ENCODE measurements around the gene STEAP1B. TPM values are rescaled to one million over a fixed set of nuclear protein-coding genes. Genes with fewer than 3 reads are reported as not detected.

Gene STEAP1B
- total and polyA plus RNA-seq, 3 donors from 2014 or later = 7.4 to 11.3 (median 11.3) TPM

- TF ChIP-seq POLR2A (IDR thresholded peaks at IDR 0.05) (no peak), CTCF (IDR thresholded peaks at IDR 0.05) (no peak)
- Histone ChIP-seq H3K9me3 (no peaks in the 10 kb centered on the region), H3K36me3 (ENCODE audit: low read depth, missing control alignments) (no peaks in the 10 kb centered on the region), H3K27ac (no peak overlapping the region), H3K4me1 (no peaks in the 10 kb centered on the region), H3K27me3 (no peaks in the 10 kb centered on the region), H3K4me3 (no peak overlapping the region)
- WGBS, 2 donors = 90 to 92% methylated on average over 3 of the region's 3 CpGs
- intact Hi-C loops (cut with DNase I; ENCODE audit: low total_unique reads) = no loop called here
- no peak for DNase-seq
These were observed 98.9 kb downstream of the STEAP1B start for GRCh38 chr7:22400936-22401553.

GRCh38 chr7:22400150-22400814 is 99.7 kb downstream of the STEAP1B start:
- no peaks in the 10 kb centered on the region for H3K9me3 ChIP-seq
- no peaks in the 10 kb centered on the region for H3K27me3 ChIP-seq
- no peak for DNase-seq
- H3K27ac ChIP-seq = no peak overlapping the region
- no peaks in the 10 kb centered on the region for H3K36me3 ChIP-seq (ENCODE audit: low read depth, missing control alignments)
- TF ChIP-seq CTCF (IDR thresholded peaks at IDR 0.05) = no peak
- no peak for TF ChIP-seq POLR2A (IDR thresholded peaks at IDR 0.05)
- H3K4me1 ChIP-seq = no peaks in the 10 kb centered on the region
- WGBS, 2 donors = 74 to 93% methylated on average over 10 of the region's 10 CpGs
- intact Hi-C loops (cut with DNase I; ENCODE audit: low total_unique reads) = no loop called here
- H3K4me3 ChIP-seq = no peak overlapping the region

- no peak for DNase-seq
- no peaks in the 10 kb centered on the region for H3K36me3 ChIP-seq (ENCODE audit: low read depth, missing control alignments)
- H3K9me3 ChIP-seq = no peaks in the 10 kb centered on the region
- no peak overlapping the region for H3K4me3 ChIP-seq
- H3K27ac ChIP-seq = no peak overlapping the region
- no peak for TF ChIP-seq CTCF (IDR thresholded peaks at IDR 0.05)
- TF ChIP-seq POLR2A (IDR thresholded peaks at IDR 0.05) = no peak
- H3K27me3 ChIP-seq = no peaks in the 10 kb centered on the region
- intact Hi-C loops (cut with DNase I; ENCODE audit: low total_unique reads) = no loop called here
- WGBS, 2 donors = 89 to 91% methylated on average over 2 of the region's 2 CpGs
- no peaks in the 10 kb centered on the region for H3K4me1 ChIP-seq
These were observed 100.4 kb downstream of the STEAP1B start for GRCh38 chr7:22399546-22399945.

- Histone ChIP-seq H3K9me3 (no peaks in the 10 kb centered on the region), H3K36me3 (ENCODE audit: low read depth, missing control alignments) (no peaks in the 10 kb centered on the region), H3K27me3 (no peaks in the 10 kb centered on the region), H3K27ac (no peak overlapping the region), H3K4me3 (no peak overlapping the region), H3K4me1 (no peaks in the 10 kb centered on the region)
- DNase-seq = no peak
- TF ChIP-seq CTCF (IDR thresholded peaks at IDR 0.05) (no peak), POLR2A (IDR thresholded peaks at IDR 0.05) (no peak)
- intact Hi-C loops (cut with DNase I; ENCODE audit: low total_unique reads) = no loop called here
These were observed 100.9 kb downstream of the STEAP1B start for GRCh38 chr7:22399091-22399490.

- Histone ChIP-seq H3K4me3 (no peak overlapping the region), H3K27me3 (no peaks in the 10 kb centered on the region), H3K9me3 (no peaks in the 10 kb centered on the region), H3K36me3 (ENCODE audit: low read depth, missing control alignments) (no peaks in the 10 kb centered on the region), H3K27ac (no peak overlapping the region), H3K4me1 (no peaks in the 10 kb centered on the region)
- no peak for DNase-seq
- TF ChIP-seq CTCF (IDR thresholded peaks at IDR 0.05) (no peak), POLR2A (IDR thresholded peaks at IDR 0.05) (no peak)
- intact Hi-C loops (cut with DNase I; ENCODE audit: low total_unique reads) = no loop called here
- 55 to 56% methylated on average over 5 of the region's 5 CpGs for WGBS, 2 donors
These were observed 102.0 kb downstream of the STEAP1B start for GRCh38 chr7:22397981-22398380.
